ENCODE results near the gene ADGRV1.
"Not testable (repeated sequence)": the region's sequence is repeated elsewhere in the genome, so short reads cannot be mapped to it uniquely, and the experiment has no call there.

ADGRV1 gene

GRCh38 chr5:91007251-91007650, 448.7 kb downstream of the ADGRV1 start:
- DNase-seq = no peak

- DNase-seq = no peak
Measured at GRCh38 chr5:91007780-91008402, 449.3 kb downstream of the ADGRV1 start.

DNA sequence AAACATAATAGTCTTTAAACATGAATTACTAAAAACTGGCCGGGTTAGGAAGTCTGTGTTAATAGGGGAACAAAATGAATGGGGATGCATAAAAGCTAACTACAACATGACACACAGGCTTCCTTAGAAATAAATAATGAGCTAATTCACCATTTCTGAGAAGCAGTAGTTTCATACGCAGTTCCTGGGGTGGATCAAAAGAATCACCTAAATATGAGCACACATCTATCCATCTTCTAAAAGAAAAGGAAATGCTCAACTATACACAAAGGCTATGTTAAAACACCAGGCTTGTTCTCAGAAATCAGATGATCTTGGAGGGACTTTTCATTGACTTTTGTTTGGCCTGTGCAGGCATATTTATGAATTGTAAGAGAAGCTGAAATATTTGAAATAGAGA, 451.5 kb downstream of the ADGRV1 start:
- no peak for DNase-seq

- DNase-seq = no peak
Measured at GRCh38 chr5:91011029-91011428, 452.4 kb downstream of the ADGRV1 start.

- not testable (repeated sequence) for DNase-seq
Measured at GRCh38 chr5:91012867-91013266, 454.3 kb downstream of the ADGRV1 start.

GRCh38 chr5:91016322-91016721, 457.7 kb downstream of the ADGRV1 start:
- DNase-seq = no peak

DNA sequence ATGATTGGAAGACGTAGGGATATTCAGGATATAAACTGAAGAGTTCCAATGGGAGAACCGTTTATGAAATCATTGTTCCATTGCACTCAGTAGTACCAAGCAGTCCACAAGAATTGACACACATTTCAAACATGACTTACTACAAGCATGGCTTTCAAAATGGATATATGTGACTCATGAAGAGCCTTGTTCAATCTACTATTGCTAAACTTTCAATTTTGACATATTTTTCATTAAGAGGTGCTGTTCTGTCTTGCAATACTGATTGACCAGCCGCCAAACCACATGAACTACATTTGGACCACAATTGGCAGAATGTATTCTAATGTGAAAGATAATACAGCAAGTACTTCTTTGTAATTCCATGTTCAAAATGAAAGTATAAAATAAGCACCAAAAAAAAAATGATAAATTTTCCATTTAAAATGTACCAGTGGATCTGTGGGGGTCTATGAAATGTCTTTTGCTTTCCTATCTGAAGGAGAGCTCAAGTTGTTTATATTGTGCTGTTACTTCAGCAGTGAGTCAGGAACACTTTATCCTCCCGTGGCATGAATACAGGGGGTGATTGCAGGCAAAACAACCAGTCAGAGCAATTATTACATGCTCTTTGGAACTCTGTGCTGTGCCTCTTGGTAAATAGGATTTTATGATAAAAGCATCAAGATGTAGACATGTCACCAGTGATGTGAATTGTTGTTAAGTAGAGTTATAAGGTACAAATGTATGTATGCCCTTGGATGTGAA, 458.5 kb downstream of the ADGRV1 start:
- no peak for DNase-seq

DNA sequence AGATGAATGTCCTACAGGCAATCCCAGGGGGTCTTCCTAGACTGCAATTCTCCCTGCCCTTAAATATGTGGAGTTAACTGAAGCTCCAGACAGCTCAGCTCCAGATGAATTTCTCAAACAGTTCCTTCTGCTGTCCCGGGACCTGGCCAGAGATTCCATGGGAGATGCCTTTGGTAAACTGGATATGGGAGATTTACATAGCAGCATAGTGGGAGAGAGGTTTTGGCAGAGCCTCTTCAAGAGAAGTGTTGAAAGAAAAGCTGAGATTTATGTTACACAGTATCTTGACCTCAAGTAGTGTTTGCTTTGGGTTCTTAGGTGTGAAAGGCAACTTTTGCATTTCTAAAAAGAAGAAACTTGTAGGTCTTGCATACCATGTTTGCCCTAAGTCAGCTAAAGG, 459.6 kb downstream of the ADGRV1 start:
- no peak for DNase-seq

GRCh38 chr5:91018712-91019371, 460.2 kb downstream of the ADGRV1 start:
- DNase-seq = no peak

- DNase-seq = no peak
Measured at GRCh38 chr5:91020065-91020800, 461.6 kb downstream of the ADGRV1 start.

GRCh38 chr5:91022518-91022917, 463.9 kb downstream of the ADGRV1 start:
- no peak for DNase-seq

- no peak for DNase-seq
Measured at GRCh38 chr5:91024206-91024605, 465.6 kb downstream of the ADGRV1 start.

DNA sequence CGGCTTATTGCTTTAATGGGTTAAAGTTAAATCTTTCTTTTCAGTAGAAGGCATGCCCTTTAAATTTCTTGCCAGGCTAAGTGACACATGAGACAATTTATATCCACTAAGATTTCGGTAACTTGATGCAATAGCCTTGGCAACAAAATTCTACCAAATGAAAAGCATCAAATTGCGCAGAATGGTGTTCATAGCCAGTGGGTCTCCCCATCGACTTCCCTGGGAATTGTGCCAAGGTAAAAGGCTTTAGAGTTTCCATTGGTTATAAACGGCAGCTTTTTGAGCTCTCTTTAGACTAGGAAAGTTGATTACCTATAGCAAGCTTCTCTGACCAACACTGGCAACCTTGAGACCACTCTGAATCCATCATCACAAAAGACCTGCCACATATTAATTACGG, 466.1 kb downstream of the ADGRV1 start:
- no peak for DNase-seq

GRCh38 chr5:91025449-91025848, 466.9 kb downstream of the ADGRV1 start:
- DNase-seq = no peak

DNA sequence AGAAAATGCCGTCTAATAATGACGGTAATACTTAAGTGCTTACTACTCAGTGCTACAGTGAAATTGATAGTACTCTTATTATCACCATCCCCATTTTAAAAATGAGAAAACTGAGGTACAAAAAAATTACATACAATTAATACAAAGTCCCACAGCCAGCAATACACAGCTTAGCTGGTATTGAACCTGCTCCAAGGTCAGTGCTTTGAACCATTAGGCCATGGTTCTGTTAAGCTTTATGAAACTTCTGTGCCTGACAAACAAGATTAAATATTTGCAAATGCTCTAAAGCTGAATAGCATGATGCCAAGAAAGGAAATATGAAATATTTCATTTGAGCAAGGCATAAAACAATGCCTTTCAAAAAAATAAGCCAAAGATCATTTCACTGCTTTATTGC, 467.4 kb downstream of the ADGRV1 start:
- no peak for DNase-seq

DNA sequence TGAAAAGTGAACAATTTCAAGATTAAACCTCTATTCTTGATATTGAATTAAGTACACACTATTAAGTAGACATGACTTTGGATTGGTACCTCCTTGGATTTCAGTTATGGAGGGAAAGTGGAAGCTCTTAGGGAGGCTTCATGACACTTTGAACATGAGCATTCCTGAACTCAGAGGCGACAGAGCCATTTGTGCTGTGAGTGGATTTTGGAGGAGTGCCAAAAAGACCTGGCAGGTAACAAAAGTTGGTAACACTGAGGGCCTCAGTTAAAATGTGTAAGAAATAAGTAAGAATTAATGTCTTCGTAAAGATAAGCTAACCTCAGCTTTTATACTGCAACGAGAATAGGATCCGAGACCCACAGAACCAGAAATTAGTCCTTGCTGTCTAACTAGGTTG, 467.9 kb downstream of the ADGRV1 start:
- DNase-seq = no peak

- DNase-seq = no peak
Measured at GRCh38 chr5:91027405-91028139, 469.0 kb downstream of the ADGRV1 start.

DNA sequence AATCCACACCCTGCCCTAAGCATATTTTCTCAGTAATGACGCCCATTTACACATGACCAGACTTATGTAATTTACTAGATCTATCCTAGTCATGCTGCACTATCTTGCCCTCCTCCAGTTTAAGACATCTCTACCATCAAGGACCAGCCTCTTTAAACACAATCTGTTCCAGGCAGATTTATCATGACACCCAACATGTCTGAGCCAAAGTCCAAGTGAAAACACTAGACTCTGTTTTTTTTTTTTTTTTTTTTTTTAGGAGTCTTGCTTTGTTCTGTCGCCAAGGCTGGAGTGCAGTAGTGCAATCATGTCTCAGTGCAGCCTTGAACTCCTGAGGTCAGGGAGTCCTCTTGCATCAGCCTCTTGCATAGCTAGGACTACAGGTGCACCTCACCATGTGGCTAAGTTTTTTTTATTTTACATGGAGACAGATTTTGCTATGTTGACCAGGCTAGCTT, 469.9 kb downstream of the ADGRV1 start:
- no peak for DNase-seq

DNA sequence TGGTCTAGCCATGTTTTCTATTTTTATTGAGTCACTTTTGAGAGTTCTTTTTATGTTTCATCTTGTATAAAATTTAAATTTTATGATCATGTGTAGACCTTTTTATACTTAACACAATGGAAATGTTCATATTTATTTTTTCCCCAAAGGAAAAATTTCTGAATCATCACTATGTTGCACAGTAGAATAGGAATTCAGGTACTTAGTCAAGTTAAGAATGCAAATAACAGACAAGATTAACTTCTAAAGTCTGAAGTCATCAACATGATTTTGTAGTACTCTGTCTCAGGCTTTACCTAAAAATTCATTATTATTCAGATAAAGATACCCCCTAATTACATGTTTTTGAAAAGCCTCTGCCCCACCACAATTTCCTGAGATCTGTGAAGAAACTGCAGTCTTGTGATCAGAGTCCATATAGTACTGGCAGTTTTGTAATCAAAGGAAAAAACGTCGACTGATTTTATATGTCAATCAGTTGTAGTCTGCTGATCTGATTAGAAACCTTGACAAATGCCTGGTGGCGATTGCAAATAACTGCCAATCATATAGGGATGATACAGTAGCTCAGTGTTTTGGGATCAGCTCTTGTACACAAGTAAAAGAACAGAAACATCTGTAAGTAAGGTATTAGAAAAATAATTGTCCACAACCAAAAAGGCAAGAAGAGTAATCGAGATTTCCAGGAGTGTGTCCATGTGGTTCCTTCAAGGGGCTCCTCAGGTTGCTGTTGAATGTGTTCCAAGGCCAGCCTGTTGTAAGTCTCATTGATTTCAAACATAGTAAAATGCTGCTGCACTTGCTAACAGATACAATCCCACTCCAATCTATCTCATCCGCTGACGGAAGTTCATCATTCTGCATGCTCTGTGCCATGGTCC, 472.2 kb downstream of the ADGRV1 start:
- DNase-seq = no peak

DNA sequence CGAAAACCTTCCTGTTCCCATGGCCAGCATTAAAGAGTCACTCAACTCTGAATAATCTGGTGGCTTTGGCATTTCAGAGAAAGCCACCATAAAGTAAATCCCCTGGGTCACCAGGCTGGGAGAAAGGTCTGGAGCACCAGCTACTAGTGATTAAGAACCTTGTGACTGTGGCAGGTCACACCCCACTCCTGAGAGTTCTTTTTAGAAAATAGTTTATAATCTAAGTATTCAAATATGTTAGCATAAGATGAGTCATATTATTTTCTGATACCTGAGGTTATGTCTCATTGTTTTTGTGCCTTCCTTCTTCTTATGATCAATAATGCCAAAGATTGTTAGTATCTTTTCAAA, 472.8 kb downstream of the ADGRV1 start:
- DNase-seq = no peak

DNA sequence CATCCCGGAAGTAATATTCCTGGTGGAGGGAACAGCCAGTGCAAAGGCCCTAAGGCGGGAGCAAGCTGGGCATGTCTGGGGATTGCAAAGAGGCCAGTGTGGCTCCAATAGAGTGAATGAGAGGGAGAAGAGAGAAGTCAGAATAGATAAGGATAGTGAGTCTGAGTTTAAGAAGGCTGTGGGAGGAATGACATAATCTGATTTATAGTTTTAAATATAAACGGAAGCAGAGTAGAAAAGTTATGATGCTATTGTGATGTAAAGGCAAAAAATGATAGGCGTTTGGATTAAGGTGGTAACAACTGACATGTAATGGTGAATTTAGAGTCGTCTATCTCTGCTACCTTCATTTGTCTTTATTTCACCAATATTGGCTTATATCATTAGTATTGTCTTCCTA, 473.5 kb downstream of the ADGRV1 start:
- DNase-seq = no peak

GRCh38 chr5:91033370-91033769, 474.8 kb downstream of the ADGRV1 start:
- no peak for DNase-seq

Data from activated gamma-delta T cell (primary cell).